Fibroblast of skin of right quadriceps (primary cell): ENCODE results near the gene CDH15.
A peak's percentile ranks its signal among the peaks of the same experiment; 100 is the strongest.
"Not testable (repeated sequence)": the region's sequence is repeated elsewhere in the genome, so short reads cannot be mapped to it uniquely, and the experiment has no call there.

Source experiments
- DNase-seq: peaks from one replicate; pipeline ENCODE4 v3.0.0-alpha.2; 2013

The CDH15 gene

DNA sequence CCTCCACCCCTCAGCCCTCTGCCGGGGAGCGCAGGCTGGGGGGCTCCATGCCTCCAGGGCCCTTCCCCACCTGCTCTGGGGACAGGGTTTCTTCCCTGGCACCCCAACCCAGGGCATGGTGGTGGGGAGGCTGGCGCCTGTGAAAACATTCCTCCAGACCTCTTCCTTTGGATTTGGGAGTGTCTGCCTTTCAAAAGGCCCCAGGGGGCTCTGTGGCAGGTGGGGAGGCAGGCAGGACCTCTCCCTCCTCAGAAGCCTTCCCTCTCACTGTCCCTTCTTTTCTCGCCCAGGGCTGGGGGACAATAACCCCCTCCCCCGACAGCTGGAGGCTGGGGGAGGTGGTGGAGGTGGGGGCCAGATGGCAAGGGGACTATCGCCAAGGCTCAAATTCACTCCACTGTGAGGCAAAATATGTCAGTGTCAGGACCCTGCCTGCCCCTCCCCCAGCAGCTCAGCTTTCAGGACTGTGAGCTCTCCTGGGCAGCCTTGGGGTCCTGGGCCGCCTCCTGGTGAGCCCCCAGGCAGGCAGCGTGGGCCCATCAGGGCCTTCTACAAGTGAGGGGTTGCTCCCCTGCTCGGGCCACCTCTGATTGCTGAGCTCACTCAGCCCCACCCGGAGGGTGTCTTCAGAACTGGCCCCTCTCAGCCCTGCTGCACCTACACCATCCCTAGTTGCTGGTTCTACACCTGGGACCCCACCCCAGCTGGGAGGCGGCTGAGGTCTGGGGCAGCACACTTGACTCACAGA is 1.8 kb downstream of the CDH15 start:
- no peak for DNase-seq

DNA sequence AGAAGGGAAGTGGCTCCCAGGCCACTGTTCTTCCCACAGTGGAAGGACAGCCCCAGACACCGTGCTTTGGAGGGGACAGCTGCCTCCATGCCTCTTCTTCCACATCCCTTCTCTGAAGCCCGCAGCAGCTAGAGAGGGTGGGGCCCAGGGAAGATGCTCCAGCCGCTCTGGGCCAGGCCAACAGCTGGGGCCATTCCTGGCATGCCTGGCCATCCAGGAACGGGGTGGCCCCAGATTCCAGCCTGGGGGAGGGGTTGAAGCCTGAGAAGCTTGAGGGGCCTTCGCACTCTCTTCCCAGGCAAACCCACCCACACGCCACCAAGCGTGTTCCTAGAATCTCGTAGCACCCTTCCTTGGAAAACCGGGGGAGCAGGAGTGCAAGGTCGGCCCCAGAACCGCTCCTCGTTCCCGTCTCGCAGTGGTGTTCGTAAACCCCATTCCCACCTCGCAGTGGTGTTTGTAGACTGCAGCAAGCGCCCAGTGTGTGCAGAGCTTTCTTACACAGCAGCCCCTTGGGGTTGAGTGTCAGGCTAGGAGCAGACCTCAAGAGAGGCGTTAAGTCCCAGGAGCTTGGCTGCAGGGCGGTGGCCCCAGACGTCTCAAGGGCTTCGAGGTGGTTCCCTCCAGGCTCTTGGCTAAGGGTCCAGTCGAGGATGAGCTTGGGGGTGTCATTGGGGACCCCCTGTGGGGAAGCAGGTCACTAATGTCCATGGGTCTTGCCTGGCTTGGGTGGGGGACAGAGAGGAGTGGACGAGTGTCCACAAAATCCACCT is 2.7 kb downstream of the CDH15 start:
- DNase-seq, result no peak

DNA sequence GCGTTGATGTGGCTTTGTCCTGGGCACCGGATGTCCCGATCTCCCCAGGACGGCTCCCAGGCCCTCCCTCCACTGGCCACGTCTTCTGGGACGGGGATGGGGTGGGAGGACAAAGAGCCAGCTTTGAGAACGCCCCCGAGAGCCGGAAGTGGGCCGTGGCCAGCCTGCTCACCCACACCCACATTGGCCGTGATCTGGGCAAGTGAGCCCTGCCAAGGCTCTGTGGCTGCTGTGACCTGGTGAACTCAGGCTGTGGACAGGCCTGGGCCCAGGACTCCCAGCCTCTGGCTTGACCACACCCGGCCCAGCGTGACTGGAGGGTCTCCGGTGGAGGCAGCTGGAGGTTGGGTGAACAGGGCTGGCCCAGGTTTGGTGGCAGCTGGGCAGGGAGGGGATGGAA is 3.3 kb downstream of the CDH15 start:
- DNase-seq, result no peak

DNA sequence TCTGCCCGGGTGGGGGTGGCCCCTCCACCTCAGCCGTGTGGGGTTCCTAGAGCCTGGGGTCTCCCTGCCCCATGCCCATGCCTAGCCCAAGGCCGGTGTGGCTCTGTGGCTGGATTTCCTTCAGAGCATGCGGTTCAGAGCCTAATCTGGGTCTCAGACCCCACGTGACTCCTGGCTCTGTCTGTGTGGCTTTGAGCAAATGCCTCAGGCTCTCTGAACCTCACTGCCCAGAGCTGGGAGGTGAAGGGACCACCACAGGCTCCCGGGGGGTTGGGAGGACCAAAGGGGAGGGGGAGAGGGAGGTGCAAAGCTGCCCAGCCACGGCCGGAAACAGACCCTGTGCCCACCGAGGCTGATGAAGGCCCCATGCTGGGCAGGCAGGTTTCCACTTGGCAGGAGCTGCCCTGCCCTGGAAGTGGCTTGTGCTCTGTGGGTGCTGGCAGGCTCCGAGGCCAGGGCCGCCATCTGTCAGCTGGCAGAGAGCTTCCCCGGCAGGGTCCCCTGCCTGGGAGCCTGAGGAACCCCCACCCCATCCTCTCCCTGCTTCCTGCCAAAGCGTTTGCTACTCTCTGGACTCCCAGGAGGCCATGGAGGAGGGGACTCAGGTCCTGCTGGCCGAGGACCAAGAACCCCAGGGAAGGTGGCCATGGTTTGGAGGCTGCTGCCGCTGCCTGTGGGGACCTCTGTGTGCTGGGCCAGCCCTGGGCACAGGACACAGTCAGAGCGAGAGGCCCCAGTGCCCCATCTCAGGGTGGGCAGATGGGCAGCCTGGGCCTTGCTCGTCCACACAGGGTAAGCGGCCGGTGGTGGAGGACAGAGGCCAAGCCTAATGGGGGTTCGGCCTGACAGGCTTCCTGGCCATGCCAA is 4.0 kb downstream of the CDH15 start:
- no peak for DNase-seq

DNA sequence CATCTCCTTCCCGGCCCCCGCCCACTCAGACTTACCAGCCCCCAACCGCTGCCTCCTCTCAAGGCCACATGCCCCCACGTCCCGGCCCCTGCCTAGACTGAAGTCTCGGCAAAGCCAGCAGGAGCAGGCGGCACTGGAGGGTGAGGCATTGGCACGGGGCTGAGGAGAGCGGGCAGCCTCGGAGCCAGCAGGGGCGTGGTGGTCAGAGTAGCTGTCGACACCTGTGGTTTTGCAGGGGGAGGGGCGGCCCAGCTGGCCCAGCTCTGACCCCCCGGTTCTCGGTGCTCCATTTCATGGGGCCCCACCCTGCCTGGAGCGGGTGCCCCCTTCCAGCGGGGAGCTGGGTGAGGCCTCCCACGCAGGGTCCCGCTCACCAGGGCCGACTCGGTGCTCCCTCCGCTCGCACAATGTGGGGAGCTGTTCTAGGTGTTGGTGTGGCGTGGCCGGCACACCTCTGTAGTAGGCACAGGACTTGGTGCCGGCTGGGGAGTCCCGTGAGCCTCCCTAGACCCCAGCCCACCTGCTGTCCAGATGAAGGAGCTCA is 4.7 kb downstream of the CDH15 start:
- no peak for DNase-seq

DNA sequence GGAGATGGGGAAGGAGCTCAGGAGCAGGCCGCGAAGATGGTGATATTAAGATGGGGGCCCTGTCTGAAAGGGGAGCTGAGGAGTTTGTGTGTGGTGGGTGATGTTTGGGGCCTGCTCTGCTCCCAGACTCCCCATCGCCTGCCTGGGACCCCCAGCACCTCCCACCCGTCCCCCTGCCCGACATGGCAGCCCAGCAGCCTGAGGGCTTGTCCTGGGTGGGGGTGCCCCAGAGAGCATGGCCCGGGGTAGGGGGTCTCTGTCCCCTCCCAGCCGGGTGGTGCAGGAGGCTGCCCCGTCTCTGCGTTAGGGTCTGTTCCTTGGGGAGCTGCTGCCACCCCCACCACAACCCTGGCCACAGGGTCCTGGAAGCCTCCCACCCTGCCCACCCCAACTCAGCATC is 5.2 kb downstream of the CDH15 start:
- no peak for DNase-seq

DNA sequence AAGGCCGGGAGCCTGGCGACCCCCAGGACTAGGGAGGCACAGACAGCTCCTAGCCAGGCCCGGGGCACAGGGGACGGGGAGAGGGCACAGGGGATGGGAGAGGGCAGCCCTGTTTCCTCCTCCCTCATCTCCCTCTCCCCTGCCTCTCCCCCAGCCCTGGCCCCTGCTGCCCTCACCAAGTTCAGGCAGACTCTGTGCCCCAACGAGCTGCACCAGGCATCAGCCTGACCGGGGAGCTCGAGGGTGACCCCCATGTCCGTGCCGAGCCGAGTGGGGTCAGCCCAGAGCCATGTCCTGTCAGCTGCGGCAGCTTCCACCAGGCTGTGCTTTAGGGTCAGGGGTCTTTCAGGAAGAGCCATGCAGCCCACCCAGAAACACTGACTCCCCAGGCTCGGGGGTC is 6.0 kb downstream of the CDH15 start:
- no peak for DNase-seq

DNA sequence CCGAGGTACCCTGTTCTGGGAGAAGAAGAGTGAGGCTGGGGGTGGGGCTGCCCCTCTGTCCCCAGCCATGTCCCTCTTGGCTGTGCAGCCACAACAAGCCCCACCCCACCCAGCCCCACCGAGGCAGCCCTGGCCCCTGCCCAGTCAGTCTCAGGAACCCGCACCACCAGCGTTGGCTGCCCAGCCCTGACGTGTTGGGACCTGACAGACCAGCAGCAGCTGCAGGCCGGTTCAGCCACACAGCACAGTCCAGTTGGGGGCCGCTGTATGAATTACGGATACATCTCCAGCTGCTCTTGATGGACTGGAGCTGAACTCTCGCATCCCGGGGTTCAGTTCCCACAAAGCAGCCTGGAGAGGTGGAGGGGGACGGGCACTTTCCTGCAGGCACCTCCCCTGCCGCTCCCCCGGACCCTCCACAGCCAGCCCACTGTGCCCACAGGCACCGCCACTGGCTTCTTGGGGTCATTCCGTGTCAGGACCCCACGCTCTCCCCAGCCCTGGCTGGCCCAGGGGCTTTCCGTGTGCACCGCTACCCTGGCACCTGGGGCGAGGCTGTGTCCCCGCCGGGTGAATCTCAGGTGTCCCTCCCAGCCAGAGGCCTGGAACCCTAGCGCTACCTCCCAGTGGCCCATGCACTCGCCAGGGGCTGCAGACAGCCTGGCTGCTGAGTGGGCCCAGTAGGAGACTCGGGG is 7.1 kb downstream of the CDH15 start:
- no peak for DNase-seq

DNA sequence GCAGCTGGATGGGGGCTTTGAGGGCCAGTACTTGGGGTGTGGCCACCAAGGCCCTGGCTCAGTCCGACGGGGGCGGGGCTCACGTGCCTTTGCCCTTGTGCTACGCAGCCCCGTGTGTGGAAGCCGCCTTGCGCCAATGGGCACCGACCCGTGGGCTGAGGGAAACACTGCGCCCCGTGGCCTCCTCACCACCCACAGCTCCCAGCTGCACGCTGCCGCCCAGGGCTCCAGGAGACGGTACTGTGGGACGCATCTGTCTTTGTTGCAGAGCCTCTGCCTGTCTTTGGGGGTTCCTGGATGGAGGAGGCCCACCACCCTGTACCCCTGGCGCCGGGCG is 7.6 kb downstream of the CDH15 start:
- no peak for DNase-seq

DNA sequence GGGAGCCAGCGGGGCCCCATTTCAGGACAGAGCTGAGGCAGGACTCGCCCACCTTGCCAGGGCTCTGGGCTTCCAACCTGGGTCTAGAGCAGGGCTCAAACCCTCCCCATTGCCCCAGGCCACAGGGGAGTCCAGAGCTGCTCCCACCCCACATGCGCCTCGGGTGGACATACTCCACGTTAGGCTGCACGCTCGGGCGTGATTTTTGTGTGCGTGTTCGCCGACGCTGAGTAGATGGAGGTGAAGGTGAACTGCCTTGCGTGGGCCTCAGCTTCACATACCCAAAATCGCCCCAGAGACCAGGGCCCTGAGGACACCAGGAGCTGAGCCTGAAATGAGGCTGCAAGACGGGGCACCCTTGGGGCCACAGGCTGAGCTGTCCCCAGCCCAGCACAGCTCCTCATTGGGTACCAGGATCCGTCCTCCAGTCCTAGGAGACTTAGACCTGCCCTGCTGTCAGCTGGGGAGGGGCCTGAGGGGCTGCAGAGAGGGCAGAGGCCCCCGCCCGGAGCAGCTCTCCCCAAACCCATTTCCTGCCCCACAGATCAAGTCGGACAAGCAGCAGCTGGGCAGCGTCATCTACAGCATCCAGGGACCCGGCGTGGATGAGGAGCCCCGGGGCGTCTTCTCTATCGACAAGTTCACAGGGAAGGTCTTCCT is 8.2 kb downstream of the CDH15 start:
- no peak for DNase-seq

DNA sequence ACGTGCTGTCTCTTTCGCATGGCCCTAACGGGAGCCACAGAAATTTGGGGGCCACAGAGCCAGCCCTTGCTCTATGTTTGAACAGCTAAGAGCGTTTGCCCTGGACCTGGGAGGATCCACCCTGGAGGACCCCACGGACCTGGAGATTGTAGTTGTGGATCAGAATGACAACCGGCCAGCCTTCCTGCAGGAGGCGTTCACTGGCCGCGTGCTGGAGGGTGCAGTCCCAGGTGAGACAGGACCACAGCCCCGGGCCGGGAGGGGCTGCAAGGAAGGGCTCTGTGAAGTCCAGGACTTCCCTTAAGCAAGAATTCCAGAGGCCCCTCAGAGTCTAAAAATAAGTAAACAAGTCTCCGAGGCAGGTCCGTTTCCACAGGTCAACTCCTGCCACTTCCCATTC is 11.9 kb downstream of the CDH15 start:
- DNase-seq, result no peak

DNA sequence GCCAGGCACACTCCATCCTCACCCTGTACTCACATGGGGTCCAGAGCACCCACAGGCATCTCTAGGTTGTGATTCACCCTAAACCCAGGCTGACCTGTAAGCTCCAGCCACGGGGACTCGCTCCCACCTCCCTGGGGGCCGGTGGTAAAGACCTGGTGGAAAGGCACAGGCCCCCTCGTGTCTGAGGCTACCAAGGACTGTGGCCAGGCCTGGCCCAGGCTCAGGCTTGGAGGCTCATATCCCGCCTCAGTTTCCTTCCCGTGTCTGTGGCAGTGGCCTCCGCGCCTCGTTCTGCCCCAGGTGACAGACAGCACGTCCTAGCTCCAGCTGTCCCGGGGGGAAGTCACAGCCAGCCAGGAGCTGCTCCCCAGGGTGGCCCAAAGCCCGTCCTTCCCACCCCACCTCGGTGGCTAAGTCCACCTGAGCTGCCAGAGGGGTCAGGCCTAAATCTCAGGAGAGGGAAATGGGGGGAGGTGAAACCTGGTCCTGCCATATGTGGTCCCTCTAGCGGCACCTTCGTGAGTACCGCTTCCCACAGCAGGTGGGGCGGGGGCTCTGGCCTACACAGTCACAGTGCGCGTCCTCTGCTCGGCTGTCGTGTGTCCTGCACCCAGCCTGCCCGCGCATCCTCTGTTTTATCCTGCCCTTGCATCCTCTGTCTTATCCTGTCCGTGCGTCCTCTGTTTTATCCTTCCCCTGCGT is 12.6 kb downstream of the CDH15 start:
- no peak for DNase-seq

DNA sequence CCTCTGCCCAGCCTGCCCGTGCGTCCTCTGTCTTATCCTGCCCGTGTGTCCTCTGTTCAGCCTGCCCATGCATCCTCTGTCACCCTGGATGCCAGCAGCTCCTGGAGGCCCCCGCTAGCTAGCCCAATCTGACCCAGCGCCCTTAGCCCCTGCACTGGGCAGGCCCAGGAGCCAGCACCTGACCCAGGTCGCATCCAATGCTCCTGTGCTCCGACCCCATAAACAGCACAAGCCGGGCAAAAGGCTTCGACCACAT is 13.1 kb downstream of the CDH15 start:
- DNase-seq, result no peak

DNA sequence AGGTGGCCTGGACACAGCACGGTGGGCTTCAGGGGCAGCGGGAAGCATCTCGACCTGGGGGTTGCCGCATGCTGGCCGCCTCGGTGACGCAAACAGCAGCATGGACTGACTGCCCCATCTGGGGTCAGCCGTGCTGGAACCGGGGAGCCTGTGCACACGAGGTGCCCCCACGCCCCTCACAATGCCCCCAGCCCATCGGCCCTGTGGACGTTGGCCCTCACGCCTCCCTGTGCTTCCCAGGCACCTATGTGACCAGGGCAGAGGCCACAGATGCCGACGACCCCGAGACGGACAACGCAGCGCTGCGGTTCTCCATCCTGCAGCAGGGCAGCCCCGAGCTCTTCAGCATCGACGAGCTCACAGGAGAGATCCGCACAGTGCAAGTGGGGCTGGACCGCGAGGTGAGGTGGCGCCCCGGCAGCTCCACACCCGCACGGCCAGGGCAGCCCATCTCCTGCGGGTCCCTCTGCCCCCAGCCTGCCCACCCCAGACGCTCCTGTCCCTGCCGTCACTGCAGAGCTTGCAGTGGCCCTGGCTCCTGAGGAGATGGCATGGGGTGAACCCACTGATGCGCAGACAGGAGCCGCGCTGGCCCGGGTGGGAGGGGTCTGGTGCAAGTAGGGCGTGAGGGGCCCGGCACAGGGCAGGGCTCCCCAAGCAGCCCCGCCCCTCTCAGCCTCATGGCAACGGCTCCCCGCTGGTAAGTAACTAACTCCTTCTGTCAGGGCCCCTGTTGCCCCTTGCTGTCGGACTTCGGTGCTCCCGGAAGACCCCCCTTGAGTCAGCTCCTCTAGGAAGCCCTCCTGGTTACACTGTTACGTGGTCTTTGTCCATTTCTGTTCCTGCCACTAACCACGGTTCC is 13.6 kb downstream of the CDH15 start:
- no peak for DNase-seq

DNA sequence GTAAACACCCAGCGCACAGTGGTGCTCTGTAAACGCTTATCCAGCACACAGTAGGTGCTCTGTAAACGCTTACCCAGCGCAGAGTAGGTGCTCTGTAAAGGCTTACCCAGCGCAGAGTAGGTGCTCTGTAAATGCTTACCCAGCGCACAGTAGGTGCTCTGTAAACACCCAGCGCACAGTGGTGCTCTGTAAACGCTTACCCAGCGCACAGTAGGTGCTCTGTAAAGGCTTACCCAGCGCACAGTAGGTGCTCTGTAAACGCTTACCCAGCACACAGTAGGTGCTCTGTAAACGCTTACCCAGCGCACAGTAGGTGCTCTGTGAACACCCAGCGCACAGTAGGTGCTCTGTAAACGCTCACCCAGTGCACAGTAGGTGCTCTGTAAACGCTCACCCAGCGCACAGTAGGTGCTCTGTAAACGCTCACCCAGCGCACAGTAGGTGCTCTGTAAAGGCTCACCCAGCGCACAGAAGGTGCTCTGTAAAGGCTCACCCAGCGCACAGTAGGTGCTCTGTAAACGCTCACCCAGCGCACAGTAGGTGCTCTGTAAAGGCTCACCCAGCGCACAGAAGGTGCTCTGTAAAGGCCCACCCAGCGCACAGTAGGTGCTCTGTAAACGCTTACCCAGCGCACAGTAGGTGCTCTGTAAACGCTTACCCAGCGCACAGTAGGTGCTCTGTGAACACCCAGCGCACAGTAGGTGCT is 14.5 kb downstream of the CDH15 start:
- not testable (repeated sequence) for DNase-seq

DNA sequence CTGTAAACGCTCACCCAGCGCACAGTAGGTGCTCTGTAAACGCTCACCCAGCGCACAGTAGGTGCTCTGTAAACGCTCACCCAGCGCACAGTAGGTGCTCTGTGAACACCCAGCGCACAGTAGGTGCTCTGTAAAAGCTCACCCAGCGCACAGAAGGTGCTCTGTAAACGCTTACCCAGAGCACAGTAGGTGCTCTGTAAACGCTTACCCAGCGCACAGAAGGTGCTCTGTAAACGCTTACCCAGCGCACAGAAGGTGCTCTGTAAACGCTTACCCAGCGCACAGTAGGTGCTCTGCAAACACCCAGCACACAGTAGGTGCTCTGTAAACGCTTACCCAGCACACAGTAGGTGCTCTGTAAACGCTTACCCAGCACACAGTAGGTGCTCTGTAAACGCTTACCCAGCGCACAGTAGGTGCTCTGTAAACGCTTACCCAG is 15.1 kb downstream of the CDH15 start:
- DNase-seq, result not testable (repeated sequence)

DNA sequence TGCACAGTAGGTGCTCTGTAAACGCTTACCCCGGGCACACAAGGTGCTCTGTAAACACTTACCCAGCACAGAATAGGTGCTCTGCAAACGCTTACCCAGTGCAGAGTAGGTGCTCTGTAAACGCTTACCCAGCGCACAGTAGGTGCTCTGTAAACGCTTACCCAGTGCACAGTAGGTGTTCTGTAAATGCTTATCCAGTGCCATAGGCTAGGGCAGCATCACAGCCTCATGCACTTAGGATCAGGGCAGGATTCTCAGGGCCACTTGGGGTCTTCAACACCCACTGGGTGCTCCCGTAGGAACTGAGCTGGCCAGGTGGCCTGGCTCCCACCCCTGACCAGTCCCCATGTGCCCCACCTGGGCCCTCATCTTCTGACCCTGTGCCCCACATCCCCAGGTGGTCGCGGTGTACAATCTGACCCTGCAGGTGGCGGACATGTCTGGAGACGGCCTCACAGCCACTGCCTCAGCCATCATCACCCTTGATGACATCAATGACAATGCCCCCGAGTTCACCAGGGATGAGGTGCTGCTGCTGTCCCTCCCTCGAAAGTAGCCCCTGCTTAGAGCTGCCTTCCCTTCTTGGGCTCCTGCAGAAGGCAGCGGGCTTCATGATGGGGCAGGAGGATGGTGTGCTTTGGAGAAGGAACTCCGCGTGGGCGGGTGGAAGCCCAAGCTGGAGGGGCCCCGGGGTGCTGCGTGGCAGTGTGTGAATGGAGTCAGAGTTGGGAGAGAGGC is 15.7 kb downstream of the CDH15 start:
- DNase-seq, result peak; percentile 27

DNA sequence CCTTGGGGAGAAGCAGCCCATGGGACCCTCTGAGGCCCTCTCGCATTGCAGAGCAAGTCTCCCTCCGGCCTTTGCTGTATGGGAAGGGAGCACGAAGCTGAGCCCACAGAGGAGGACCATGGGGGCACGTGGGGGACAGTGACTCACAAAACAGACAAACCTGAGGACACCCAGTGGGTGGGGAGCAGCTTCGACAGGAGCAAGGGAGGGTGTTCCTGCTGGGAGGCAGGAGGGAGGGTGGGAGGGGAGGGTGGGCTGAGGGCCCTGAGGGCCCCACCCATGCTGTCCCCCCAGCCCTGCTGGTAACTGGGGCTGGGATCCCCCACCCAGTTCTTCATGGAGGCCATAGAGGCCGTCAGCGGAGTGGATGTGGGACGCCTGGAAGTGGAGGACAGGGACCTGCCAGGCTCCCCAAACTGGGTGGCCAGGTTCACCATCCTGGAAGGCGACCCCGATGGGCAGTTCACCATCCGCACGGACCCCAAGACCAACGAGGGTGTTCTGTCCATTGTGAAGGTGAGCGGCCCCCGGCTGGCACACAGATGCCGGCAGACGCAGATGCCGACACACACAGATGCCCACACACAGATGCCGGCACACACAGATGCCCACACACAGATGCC is 16.3 kb downstream of the CDH15 start:
- no peak for DNase-seq
